Kidney capillary endothelial cell (primary cell): Measurements from ENCODE around the gene KLF9.
"Not testable (repeated sequence)": the region's sequence is repeated elsewhere in the genome, so short reads cannot be mapped to it uniquely, and the experiment has no call there.

Experiments
- DNase-seq: peaks from one replicate; pipeline ENCODE4 v3.0.0-alpha.2; 2018; ENCODE audit warnings: low spot score

KLF9 gene

DNA sequence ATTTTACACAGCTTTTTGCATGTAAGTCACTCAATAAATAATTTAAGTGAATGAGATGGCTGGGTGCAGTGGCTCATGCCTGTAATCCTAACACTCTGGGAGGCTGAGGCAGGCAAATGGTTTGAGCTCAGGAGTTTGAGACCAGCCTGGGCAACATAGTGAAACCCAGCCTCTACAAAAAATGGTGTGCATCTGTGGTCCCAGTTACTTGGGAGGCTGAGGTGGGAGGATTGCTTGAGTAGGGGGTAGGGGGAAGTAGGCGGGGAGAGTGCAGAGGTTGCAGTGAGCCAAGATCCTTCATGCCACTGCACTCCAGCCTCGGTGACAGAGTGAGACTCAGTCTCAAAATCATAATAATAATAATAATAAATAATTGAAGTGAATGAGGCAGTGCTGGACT, 10.2 kb downstream of the KLF9 start:
- DNase-seq = no peak

DNA sequence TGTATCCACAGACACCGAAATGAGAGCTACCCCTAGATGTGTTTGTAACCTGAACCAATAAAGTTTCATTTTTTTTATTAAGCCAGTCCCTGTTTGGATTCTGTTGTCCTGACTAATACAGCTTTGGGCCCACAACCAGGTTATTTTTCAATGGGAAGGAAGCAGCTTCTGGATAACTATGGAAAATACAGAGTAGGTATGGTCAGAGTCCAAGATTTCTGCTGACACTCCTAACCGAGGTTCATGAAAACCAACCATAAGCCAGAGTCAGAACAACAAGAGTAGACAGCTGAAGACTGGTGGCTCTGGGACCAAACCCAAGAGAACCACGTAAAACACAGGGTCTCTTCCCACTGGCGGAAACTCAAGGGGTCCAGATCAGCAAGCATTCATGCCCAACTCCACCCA, 10.8 kb downstream of the KLF9 start:
- no peak for DNase-seq

DNA sequence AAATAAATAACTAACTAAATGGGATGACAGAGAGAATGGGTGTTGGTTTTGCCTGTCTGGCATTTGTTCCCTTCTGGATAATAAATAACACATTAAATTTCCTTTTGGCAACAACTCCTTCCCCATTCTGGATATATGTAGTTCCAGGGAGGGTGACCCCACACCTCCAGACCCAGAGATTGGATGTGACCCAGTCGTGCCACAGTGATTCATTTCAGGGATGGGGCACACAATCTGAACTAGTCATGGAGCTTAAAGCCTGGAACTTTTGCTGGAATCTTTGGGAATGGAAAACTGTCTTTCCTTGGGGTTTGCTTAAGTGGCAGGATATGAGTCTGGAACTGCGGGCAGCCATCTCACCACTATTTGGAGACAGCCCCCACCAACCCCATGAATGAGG, 11.3 kb downstream of the KLF9 start:
- DNase-seq = no peak

DNA sequence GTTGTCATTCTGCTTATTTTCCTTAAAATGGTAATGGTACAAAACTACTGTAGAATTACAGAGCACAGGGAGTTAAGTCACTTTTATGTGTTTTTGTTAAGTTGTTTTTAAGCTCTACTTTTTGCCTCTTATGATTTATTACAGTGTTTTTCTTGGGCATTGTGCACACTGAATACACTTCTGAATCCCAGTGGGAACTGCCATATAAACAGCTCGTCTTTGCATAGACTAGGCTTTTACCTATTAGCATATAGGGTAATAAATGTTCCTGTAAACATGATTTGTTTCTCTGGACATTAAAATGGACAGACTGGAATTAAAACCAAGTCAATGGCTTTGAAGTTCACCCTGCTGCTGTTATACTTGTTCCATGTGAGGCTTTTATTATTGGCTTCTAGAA, 12.2 kb downstream of the KLF9 start:
- DNase-seq = no peak

DNA sequence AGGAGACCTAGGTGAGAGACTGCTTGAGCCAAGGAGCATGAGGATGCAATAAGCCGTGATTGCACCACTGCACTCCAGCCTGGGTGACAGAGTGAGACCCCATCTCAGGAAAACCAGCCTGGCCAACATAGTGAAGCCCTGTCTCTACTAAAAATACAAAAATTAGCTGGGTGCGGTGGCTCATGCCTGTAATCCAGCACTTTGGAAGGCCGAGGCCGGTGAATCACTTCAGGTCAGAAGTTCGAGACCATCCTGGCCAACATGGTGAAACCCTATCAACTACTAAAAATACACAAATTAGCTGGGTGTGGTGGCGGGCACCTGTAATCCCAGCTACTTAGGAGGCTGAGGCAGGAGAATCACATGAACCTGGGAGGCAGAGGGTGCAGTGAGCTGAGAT, 13.2 kb downstream of the KLF9 start:
- DNase-seq = not testable (repeated sequence)

DNA sequence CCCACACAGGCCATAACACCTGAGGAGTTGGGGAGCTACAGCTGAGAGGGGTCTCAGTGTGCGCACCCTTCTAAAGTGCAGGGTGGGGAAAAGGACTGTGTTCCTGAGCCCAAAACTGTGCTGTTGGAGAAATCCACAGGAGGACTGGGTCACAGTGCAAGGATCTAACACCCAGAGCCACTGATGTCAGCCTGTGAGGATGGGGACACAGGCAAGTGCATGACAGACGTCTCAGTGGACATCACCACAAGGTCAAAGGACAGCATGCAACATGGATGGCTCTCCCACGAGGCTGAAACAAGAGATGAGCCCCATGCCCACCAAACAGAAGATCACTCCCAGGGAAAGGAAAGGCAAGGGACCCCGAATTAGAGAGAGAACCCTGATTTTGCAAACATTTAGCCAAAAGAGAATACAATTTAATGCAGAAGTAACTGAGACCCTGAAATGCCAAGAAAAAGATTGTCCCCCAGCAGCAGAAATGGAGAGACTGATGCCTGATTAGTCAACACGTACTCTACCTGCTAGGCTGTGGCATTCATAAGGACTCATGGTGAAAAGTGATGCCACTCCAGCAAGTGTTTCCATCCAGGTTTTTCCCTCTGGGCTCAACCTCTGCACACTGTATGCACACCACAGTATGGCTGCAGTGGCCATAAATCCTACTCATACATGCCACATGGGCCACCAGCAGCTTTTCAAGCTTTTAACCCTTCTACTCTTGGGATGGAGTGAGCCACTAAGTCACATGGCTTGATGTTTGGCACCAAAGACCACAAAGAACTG, 14.2 kb downstream of the KLF9 start:
- DNase-seq = no peak

DNA sequence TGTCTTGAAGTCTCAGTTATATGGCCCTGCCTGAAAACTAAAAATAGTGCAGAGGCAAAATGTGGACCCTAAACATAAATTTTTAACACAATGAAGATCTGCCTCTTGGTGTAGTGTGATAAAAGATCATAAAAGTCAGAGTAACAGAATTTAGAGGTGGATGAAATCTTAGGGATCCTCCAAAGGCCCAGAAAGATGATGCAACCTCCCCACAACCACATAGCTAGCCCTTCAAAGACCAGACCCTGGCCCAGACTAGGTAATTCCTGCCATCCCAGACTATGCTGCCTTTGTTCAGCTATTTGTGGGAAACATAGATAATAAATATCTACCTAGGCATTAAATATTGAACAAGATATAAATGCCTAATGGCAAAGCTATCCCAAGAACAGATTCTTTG, 15.3 kb downstream of the KLF9 start:
- no peak for DNase-seq

DNA sequence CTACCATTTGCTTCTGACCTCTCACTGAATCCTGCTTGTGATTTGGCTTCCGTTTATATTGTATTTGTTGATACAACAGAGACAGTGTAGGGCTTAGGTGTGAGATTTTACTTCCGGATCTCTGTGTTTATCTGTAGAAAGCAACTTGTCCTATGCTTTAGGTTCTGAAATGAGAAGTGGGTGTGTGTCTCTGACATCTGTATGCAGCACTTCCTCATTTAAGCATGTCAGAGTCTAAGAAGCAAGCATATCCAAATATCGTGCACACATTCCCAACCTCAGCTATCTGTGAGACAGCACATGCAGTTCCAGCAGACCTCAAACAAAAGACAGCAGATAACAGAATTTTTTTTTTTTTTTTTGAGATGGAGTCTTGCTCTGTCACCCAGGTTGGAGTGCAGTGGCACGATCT, 16.3 kb downstream of the KLF9 start:
- no peak for DNase-seq

DNA sequence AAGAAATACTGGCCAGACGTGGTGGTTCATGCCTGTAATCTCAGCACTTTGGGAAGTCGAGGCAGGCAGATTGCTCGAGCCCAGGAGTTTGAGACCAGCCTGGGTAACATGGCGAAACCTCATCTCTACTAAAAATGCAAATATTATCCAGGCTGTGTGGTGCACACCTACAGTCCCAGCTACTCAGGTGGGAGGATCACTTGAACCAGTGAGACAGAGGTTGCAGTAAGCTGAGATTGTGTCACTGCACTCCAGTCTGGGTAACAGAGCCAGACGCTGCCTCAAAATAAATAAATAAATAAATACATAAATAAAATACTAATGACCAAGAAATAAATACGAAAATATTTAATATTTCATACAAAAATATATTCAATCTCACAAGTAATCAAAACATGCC, 18.8 kb downstream of the KLF9 start:
- DNase-seq = no peak

DNA sequence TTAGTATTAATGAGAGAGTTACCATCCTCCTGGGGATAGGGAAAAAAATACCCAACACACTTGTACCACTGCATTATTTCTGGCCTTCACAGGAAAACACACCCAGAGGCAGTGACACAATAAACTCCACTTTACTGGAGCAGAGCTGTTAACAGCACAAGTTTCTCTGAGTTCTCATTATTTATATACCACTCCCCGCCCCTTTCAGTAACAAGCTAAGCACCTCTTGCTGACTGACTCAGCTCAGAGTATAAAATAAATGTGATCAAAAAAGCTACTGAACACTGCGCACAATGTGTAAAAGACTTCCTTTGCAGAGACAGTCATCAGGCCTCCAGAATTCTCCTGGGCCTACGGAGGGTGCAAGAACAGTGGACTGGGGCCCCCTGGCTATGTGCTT, 21.6 kb downstream of the KLF9 start:
- no peak for DNase-seq

DNA sequence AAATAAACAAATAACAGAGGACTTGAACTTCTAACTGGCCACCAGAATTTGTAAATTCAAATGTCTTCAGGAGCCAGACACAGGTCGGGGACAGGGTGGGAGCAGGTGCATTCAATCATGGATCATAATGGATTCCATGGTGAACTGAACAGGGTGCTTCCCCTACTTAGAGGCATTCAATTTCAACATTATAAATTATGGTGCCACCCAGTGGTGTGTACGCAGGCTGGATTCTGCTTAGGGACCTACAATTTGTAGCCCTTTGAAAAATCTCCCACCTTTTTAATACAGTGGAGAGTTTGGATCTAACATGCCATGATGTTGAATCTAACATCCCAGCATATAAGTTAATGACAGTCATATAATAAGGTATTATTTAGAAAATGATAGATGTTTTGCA, 22.3 kb downstream of the KLF9 start:
- no peak for DNase-seq

DNA sequence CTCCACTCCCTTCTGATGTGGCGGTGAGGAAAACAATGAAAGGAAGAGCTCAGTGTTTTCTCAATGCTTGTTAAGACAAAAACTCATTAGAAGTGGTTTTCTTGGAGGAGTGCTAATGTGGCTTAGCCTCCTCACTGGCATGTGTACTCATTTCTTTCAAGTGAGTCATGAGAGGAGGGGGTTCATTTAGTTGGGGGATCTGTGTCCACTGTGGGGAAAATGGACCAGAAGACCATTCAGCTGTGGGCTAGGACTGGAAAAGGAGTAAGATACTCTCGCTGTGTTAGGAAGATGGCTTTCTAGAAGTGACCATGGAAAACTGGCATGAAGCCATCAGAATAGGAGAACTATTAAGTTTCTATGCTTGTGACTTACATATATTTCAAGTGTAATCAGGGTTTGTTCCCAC, 23.5 kb downstream of the KLF9 start:
- DNase-seq = no peak

DNA sequence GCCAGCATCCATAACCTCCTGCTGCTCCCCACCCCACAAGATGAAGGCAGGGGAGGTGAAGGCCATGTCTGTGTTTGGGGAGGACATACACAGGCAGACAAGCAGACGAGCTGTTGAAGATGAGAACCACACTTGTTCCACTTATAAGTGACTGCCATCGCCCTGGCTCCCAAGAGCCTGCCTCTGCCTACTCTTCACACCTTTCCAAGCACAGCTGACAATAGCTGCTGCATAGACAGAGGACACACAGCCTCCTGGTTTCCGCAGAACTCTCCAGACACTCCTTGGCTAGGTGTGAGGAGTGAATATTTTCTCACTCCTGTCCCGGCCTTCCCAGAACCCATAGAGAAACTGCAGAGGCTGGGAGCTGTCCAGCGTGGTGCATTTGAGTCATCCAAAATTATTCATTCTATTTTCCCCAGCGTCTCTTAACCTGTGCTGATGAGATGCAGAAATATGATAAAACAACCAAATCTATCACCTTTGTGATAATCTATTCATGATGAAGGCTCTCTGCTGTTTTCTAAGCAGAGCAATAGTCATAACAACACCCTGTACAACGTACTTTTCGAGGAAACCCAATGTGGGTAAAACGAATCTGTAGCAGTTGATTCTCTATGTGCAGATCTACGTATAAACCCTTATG, 24.7 kb downstream of the KLF9 start:
- no peak for DNase-seq

DNA sequence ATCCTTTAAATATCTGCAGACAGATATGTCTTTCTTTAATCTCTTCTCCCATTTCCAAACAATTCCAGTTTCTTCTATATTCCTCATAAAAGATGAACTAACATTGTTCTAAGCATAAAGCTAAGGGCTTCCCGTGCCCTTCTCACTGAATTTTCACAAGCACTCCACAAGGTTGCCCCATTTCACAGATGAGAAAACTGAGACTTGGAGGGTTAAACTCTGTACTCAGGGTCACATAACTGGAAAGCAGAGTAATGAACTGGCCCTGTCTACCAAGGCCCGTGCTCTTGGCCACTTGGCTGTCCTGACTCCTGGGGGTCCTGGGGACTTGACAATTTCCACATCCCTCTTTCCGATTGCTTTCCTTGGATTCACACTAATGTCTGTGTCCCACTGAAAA, 25.3 kb downstream of the KLF9 start:
- DNase-seq = no peak

DNA sequence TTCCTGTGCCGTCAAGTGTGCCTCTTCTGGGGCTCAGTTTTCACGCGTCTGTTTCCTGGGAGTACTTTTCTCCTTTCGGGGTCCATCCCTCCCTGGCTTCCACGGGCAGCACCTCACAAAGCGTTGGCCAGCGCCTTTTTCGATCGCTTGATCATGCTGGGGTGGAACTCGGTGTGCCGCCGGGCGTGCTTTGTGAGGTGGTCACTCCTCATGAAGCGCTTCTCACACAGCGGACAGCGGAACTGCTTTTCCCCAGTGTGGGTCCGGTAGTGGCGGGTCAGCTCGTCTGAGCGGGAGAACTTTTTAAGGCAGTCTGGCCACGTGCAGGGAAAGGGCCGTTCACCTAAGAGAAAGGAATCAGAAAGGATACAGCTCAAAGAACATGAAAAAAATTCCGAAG, 26.8 kb downstream of the KLF9 start:
- no peak for DNase-seq

DNA sequence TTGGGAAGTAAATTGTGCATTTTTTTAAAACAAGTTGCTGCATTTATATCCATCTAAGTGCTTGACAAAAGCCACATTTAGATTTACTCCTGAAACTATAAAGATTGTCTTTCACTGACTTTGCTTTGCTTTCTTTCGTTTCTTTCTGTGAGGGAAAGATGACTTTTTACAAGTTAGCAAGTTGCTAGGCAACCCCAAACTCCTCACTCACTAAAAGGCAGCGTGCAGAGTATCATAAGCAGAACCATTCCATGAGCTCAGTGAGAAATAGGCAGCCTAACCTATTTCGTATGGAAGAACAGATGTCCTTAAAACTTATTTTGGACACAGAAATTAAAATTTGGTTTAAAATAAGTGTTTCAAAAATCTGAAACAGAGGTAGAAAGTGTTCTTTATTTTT, 29.0 kb downstream of the KLF9 start:
- no peak for DNase-seq

DNA sequence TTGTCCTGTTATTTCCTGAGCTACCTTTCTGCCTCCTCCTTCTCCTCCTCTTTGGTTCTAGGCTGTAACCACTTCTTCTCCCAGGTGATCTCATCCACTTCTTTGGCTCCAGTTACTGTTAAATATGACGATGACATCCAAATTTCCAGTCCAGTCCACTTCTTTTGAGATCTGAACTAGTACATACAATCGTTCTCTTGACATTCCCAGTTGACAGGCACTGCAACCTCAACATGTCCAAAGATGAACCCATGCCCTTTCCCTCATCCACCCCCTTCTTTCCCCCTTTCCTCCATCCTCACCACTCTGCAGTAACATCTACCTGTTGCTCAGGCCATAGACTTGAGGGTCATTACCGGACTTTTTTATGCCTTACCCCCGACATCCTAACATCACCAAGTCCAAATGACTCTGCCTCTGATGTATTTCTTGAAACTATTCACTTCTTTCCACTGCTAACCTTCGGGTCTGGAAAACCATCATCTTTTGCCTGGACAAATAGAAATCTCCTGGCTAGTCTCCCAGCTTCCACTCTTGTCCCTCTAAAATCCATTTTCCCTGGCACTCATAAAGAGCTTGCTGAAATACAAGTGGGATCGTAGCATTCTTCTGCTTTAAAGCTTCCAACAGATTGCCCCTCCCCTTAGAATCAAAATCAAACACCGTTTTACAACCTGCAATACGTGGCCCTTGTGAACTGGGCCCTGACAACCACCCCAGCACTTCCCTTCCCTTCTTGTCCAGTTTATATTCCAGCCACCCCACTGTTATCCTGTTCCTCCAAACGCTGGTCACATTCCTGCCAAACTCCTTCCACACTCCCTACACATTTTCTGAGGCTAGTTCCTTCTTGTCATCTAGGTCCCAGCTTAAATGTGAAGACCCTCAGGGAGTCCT, 31.5 kb downstream of the KLF9 start:
- no peak for DNase-seq

DNA sequence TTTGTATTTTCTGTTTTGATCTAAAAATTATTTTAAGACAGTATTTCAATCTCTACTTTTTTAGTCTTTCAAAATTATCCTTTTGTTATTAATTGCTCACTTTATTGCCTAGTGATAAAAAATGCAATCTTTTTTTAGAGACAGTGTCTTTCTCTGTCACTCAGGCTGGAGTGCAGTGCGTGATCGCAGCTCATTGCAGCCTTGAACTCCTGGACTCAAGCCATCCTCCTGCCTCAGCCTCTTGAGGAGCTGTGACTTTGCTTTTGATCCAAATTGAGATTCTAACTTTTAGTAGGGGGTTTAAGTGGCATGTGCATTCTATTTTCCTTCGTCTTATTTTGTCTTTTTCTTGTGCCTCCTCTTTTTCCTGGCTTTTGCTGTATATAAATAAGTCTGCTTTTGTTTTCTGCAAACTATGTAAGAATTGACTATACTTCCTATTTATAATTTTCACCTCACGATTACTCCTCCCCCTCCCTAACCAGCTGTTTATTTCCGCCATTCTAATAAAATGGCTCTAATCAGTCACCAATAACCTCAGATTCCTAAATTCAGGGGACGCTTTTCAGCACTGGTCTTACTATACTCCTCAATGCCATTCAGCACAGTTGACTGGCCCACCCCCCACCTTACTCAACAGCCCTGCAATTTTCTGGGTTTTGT, 32.3 kb downstream of the KLF9 start:
- DNase-seq = no peak

DNA sequence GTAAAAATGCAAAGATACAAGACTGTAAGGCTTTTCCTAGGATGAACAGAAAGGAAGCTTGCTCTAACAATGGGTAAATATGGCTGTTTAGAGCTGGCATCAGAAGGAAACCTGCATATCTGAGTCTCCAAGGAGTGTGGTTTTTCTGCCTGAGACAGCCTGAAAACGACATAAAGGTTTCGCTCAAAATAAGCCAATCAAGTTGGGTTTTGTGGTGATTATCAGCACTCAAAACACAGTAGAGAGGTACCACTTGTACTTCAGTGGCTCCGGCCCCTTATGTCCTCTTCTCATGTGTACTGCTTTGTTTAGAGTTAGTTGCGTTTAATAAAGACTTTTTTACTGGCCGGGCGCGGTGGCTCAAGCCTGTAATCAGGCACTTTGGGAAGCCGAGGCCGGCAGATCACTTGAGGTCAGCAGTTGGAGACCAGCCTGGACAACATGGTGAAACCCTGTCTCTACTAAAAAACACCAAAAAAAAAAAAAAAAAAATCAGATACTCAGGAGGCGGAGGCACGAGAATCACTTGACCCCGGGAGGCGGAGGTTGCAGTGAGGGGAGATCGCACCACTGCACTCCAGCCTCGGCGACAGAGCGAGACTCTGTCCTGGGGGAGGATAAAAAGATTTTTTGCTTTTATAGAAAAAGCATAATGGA, 39.4 kb downstream of the KLF9 start:
- DNase-seq = no peak

DNA sequence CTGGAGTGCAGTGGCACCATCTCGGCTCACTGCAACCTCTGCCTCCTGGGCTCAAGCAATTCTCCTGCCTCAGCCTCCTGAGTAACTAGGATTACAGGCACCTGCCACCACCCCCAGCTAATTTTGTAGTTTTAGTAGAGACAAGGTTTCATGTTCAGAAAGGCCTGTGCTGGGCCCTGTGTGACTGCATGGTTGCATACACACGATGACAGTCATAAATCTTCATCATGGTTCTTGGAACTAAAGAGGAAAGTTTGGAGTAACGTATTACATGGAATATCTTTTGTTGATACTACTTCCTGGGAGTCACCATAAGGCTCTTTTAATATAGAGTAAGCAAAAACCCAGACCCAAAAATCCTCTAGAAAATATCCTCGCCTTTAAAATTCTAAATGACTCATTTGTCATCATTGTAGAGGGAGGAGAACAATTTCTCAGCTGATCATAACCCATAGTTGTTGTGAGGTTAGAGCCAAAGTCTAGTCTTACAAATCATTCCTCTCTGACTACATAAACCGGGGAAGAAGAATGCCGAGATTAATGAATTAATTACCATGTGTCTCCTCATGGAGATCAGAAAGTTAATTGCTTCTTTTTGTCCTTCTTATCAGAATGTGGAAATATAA, 47.0 kb downstream of the KLF9 start:
- DNase-seq = no peak

DNA sequence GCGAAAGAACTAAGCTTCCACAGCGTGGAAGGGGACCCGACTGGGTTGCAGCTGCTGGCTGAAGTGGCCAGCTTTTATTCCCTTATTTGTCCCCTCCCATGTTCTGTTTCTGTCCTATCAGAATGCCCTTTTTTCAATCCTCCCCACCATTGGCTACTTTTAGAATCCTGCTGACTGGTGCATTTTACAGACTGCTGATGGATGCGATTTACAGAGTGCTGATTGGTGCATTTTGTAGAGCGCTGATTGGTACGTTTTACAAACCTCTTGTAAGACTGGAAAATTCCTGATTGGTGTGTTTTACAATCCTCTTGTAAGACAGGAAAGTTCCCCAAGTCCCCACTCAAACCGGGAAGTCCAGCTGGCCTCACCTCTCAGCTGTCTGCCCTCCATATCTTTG, 50.7 kb downstream of the KLF9 start:
- no peak for DNase-seq
